Measurements from ENCODE around the gene KLHL5. TPM values are rescaled to one million over a fixed set of nuclear protein-coding genes. Genes with fewer than 3 reads are reported as not detected.

KLHL5 gene
- total and polyA plus RNA-seq, 2 of the 4 experiments (the other 2 are of a cell fraction), result 58.8 to 97.7 TPM

- Histone ChIP-seq H3K23ac (ENCODE audit: low read depth, low read length) (no peak overlapping the region), H4K5ac (ENCODE audit: low read depth, low read length) (no peak overlapping the region), H3K14ac (replicated peaks; ENCODE audit: low read depth, low read length) (0 out of 2 replicates have a peak overlapping the region, but pooled peaks have one; percentile 40), H3K4me2 (ENCODE audit: low read depth, low read length) (no peak overlapping the region), H4K8ac (ENCODE audit: low read depth in 2 of 2, low read length in 2 of 2) (peak overlapping the region in 1 of 2 experiments; percentile 16; a peak in 1 of 4 replicates), H3K9me1 (ENCODE audit: insufficient read depth, low read length) (peaks cover 11% of the 10 kb centered on the region; the same call in 1 of the 2 replicates), H4K20me1 (ENCODE audit: insufficient read depth, low read length) (no peaks in the 10 kb centered on the region), H3K36me3 (ENCODE audit: control insufficient read depth, insufficient read depth, low read length) (no peaks in the 10 kb centered on the region), H3K27ac (ENCODE audit: insufficient read depth, low read length) (no peak overlapping the region), H2BK15ac (ENCODE audit: low read depth, low read length) (peak overlapping the region; percentile 83; the same call in 1 of the 3 replicates), H4K91ac (ENCODE audit: insufficient read depth, low read depth, low read length) (peak overlapping the region; percentile 68), H3K56ac (ENCODE audit: extremely low read depth, insufficient read depth, low read length) (0 out of 2 replicates have a peak overlapping the region, but pooled peaks have one; percentile 25), H3K9me3 (ENCODE audit: control insufficient read depth, insufficient read depth, low read length) (no peaks in the 10 kb centered on the region), H3K4ac (ENCODE audit: low read depth, low read length) (peak overlapping the region; percentile 74), H2AK9ac (replicated peaks; ENCODE audit: low read depth, low read length, poor library complexity) (no peak overlapping the region), H3K27me3 (ENCODE audit: control insufficient read depth, insufficient read depth, low read length) (no peaks in the 10 kb centered on the region), H2BK120ac (ENCODE audit: low read depth, low read length) (peak overlapping the region; percentile 80), H3K4me3 (ENCODE audit: insufficient read depth, low read depth, low read length) (no peak overlapping the region), H2BK5ac (ENCODE audit: low read depth, low read length, poor library complexity, severe bottlenecking) (no peak overlapping the region), H2BK20ac (ENCODE audit: low read depth, low read length) (peak overlapping the region; percentile 88), H3K4me1 (ENCODE audit: control insufficient read depth, insufficient read depth, low read length) (peaks cover 20% of the 10 kb centered on the region), H3K9ac (ENCODE audit: low read depth, low read length) (no peak overlapping the region), H3K79me1 (ENCODE audit: low read depth in 1 of 2, low read length in 2 of 2) (no peaks in the 10 kb centered on the region), H2AFZ (replicated peaks; ENCODE audit: low read length, poor library complexity) (no peak overlapping the region), H2AK5ac (ENCODE audit: low read depth, low read length) (peak overlapping the region; percentile 72), H3K18ac (ENCODE audit: low read depth, low read length) (no peak overlapping the region)
- WGBS, 2 experiments (ENCODE audit: extremely low coverage in 2 of 2, insufficient read length in 1 of 2), result 77% methylated on average over 2 of the region's 3 CpGs; no CpG with 5 or more reads in 1 of the 2 experiments
- dilution Hi-C loops (cut with HindIII; ENCODE audit: low sequenced_read_pairs, unreplicated experiment) (no loop called here), in situ Hi-C loops (cut with MboI; ENCODE audit: low sequenced_read_pairs) (loop anchor here (5.0 kb wide), 1 partner anchor 92 kb away; no protein-coding TSS in a partner anchor), intact Hi-C loops (cut with micrococcal nuclease) (no loop called here)
- no peak for ATAC-seq (ENCODE audit: low read depth)
- ChIA-PET CTCF (no interaction called here), POLR2A (ENCODE audit: unreplicated experiment) (no interaction called here)
- no peak for DNase-seq
- no TSS peak for BruUV-seq (replicated peaks)
- TF ChIP-seq USF2 (IDR thresholded peaks at IDR 0.05; ENCODE audit: low read depth, low read length), result no peak
- TF ChIP-seq MAZ (IDR thresholded peaks at IDR 0.05; ENCODE audit: borderline replicate concordance, low read depth, low read length), result no peak
- TF ChIP-seq POLR2A (IDR thresholded peaks at IDR 0.05; ENCODE audit: low read depth, low read length), result no peak
- TF ChIP-seq ELK1 (IDR thresholded peaks at IDR 0.05; ENCODE audit: borderline replicate concordance, low read depth, low read length), result no peak
- TF ChIP-seq BHLHE40 (IDR thresholded peaks at IDR 0.05; ENCODE audit: low read depth, low read length), result no peak
- no peak for TF ChIP-seq NFE2L2 (IDR thresholded peaks at IDR 0.05; ENCODE audit: low read depth, low read length)
These were observed 22.9 kb upstream of the KLHL5 start for GRCh38 chr4:39039108-39039507.

Measured in IMR-90 (cell line).